Activated CD4-positive, alpha-beta memory T cell treated with anti-CD3 and anti-CD28 coated beads for 36 hours (primary cell): ENCODE data around the gene EMC6. TPM values are rescaled to one million over a fixed set of nuclear protein-coding genes. Genes with fewer than 3 reads are reported as not detected.

ENCODE experiments used
- CTCF ChIA-PET: fragments of 350-600 bp; sonication (Branson Sonifier 250); formaldehyde crosslinking; loops from one replicate; lab custom pipeline; 2021; ENCODE audit warnings: antibody characterized with exemption, inconsistent platforms; lab: Charles Lee
- POLR2A ChIA-PET: fragments of 350-600 bp; sonication (Branson Sonifier 250); formaldehyde crosslinking; loops from one replicate; lab custom pipeline; 2021; ENCODE audit warnings: antibody characterized with exemption; lab: Charles Lee
- DNase-seq: peaks from one replicate; pipeline ENCODE4 v3.0.0-alpha.2; 2020
- H3K27ac Mint-ChIP-seq: one replicate; pipeline ENCODE4 v1.8.0; 2021; ENCODE audit warnings: mixed read lengths
- H3K27me3 Mint-ChIP-seq: one replicate; pipeline ENCODE4 v1.8.0; 2021; ENCODE audit warnings: mixed read lengths
- H3K36me3 Mint-ChIP-seq: one replicate; pipeline ENCODE4 v1.8.0; 2021; ENCODE audit warnings: mixed read lengths
- H3K4me1 Mint-ChIP-seq: one replicate; pipeline ENCODE4 v1.8.0; 2021; ENCODE audit warnings: low read depth, mixed read lengths
- H3K4me3 Mint-ChIP-seq: one replicate; pipeline ENCODE4 v1.8.0; 2021; ENCODE audit warnings: mild to moderate bottlenecking, mixed read lengths
- H3K9me3 Mint-ChIP-seq: one replicate; pipeline ENCODE4 v1.8.0; 2021; ENCODE audit warnings: mixed read lengths
- intact Hi-C: fragments of 100-400 bp; cut with micrococcal nuclease; formaldehyde crosslinking; loops from one replicate; pipeline ENCODE4 v1.15.1; 2023
- total RNA-seq, 2 experiments: library from RNA; stranded (reverse); gene quantifications; one replicate each; pipeline ENCODE4 v1.2.3, GENCODE V29; 2021

EMC6 gene
- total RNA-seq, 2 experiments from 2014 or later, result 49.3 to 55.4 TPM

DNA sequence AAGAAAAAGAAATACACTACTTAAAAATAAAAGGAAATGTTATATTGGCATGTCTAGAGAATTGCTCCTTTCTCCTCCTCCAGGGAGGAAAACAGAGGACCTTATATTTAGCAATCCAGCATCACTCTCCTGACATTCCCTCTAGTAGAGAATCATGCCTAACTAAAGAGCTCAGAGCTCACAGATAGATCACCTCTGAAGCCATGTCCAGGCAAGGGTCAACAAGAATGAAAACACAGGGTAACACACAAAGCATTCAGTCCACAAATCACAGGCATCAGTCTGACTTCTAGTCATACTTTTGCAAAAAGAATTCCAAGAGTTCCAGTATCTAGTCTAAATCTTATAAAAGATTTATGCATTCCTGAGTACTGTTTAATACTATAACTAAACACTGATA, 50.7 kb downstream of the EMC6 start:
- H3K4me1 Mint-ChIP-seq, result peaks cover 43% of the 10 kb centered on the region
- H3K27ac Mint-ChIP-seq, result no peak overlapping the region
- CTCF ChIA-PET, result interaction anchor here (1.0 kb wide), 1 partner anchor 127 kb away, joined by 3 read pairs; the partner anchor contains the start of gene NCBP3
- peaks cover 60% of the 10 kb centered on the region for H3K36me3 Mint-ChIP-seq
- intact Hi-C loops, result no loop called here
- H3K27me3 Mint-ChIP-seq, result no peaks in the 10 kb centered on the region
- POLR2A ChIA-PET, result interaction anchor here (2.1 kb wide), 1 partner anchor 8 kb away, joined by 9 read pairs; no protein-coding TSS in a partner anchor
- DNase-seq, result no peak
- no peaks in the 10 kb centered on the region for H3K9me3 Mint-ChIP-seq
- H3K4me3 Mint-ChIP-seq, result no peak overlapping the region

Other genes starting within 250 kb of the EMC6 start
- not detected for gene OR1E2, start 235.0 kb upstream of the EMC6 start, total RNA-seq
- not detected for gene SPATA22, start 197.0 kb upstream of the EMC6 start, total RNA-seq
- not detected for gene ASPA, start 192.8 kb upstream of the EMC6 start, total RNA-seq
- gene TRPV3, start 111.0 kb upstream of the EMC6 start, total RNA-seq, result under 1 TPM; 0.77 to 0.97 TPM
- 1 to 10 TPM; 2.9 to 3.0 TPM for gene TRPV1, start 59.4 kb upstream of the EMC6 start, total RNA-seq
- 10 to 100 TPM; 12.3 to 12.4 TPM for gene SHPK, start 32.6 kb upstream of the EMC6 start, total RNA-seq
- 10 to 100 TPM; 17.7 to 19.8 TPM for gene CTNS, start 32.1 kb upstream of the EMC6 start, total RNA-seq
- 10 to 100 TPM; 23.7 to 24.5 TPM for gene TAX1BP3, start 234 bp upstream of the EMC6 start, total RNA-seq
- 10 to 100 TPM; 37.6 to 43.2 TPM for gene P2RX5, start 27.3 kb downstream of the EMC6 start, total RNA-seq
- gene HASPIN, start 55.1 kb downstream of the EMC6 start, total RNA-seq, result 10 to 100 TPM; 22.0 to 22.7 TPM
- gene ITGAE, start 132.4 kb downstream of the EMC6 start, total RNA-seq, result 10 to 100 TPM; 32.8 to 34.4 TPM
- gene NCBP3, start 177.4 kb downstream of the EMC6 start, total RNA-seq, result 10 to 100 TPM; 38.8 to 42.4 TPM
- gene CAMKK1, start 224.2 kb downstream of the EMC6 start, total RNA-seq, result 1 to 10 TPM; 3.3 to 3.9 TPM
- gene P2RX1, start 247.7 kb downstream of the EMC6 start, total RNA-seq, result under 1 TPM; 0.43 to 0.44 TPM